Myocyte (in vitro differentiated cells): ENCODE measurements around the gene RPL7L1. TPM values are rescaled to one million over a fixed set of nuclear protein-coding genes. Genes with fewer than 3 reads are reported as not detected.
A peak's percentile ranks its signal among the peaks of the same experiment; 100 is the strongest.

Source experiments
- DNase-seq: peaks from one replicate; pipeline ENCODE4 v3.0.0-alpha.2; 2012; ENCODE audit warnings: low read depth
- total RNA-seq: library from RNA; depleted of rRNA; stranded (reverse); fragments of >200 nt; gene quantifications from 2 replicates; pipeline ENCODE4 v1.2.3, GENCODE V29; 2014

Gene RPL7L1
- total RNA-seq, 1 donor from 2014 or later = 113 TPM

DNA sequence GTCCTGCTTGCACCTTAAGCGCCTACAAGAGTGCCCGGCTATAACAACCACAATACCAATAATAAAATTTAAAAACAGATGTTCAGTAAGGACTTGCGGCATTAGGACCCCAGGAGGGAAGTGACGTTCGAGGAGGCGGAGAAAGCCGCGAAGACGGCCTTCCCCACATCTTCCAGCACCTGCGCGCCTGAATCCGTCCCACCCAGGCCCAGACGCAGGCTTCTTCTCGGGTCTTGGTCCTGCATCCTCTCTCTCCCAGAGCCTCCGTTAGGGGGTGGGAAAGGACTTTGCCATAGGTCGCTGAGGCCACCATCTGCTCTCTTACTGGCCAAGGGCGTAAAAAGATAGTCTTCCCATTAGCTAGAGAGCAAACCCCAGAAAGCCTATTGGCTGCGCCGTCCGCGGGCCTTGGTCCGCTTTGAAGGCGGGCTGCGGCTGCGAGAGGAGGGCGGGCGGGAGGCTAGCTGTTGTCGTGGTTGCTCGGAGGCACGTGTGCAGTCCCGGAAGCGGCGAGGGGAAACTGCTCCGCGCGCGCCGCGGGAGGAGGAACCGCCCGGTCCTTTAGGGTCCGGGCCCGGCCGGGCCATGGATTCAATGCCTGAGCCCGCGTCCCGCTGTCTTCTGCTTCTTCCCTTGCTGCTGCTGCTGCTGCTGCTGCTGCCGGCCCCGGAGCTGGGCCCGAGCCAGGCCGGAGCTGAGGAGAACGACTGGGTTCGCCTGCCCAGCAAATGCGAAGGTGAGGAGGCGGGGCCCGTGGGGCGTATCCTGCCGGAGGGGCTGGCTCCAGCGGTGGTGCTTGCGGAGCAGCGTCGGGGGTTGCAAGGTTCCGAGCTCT is 49.8 kb downstream of the RPL7L1 start, which contains the start of gene CNPY3:
TSS of gene CNPY3 (plus strand) at position 495 of the 835 bp plus-strand sequence. CDS start at position 586, 91 bp downstream.
- DNase-seq = peak; percentile 99

DNA sequence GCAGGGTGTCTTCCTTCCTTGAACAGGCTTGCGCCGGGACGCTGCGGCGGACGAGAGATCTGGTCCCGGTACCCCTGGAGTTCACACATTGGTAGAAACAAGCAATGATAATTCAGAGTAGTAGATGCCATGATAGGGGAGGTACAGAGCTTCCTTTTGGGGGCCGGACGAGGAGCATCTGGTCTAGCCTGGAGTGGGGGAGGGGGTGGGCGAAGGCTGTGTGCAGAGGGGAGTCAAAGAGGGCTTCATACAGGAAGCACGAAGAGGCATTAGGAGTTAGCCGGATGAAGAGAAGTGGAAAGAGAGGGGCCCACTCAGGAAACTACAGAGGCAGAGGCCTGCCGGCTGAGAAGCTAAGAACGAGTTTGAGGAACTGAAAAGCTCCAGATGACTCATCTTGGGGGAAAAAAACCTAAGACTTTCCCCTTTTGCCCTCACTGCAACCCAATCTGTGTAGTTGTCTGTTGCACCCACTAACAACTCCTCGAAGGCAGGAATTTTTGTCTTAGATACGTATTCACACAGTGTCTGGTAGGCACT is 50.5 kb downstream of the RPL7L1 start:
- DNase-seq = no peak

DNA sequence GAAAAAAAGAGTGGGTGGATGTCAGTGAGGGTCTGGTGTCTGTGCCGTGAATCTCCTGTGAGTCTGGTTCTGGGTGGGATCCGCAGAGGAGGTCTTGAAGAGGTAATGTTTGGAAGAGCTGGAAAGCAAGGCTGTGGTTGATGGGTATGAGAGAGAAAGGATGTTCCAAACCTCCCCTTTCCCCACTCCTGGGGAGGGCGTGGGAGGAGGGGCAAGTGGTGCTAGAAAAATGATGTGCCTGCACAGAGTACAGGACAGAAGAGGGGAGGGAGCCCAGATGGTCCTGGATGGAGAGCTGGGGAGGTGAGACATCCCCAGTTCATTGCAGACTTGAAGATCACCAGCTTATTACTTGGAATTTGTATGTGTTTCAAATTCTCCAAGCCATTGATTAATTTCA is 53.0 kb downstream of the RPL7L1 start:
- no peak for DNase-seq

DNA sequence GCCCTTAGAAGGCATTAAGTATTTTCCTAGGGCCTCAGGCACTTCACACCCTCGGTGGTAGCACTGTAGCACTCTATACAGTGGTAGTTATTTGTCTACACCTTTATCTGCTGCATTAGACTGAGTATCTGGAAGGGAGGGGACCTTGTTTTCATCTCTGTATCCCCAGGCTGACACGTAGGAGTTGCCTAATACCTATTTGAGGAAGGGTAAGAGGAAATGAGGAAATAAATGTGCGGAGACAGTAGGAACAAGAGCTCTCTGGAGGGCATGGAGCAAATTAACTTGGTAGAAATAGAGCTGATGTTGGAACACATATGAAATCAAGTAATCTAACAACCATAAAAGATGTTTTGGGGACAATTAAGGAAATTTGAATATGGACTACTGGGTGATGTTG is 53.8 kb downstream of the RPL7L1 start:
- no peak for DNase-seq

DNA sequence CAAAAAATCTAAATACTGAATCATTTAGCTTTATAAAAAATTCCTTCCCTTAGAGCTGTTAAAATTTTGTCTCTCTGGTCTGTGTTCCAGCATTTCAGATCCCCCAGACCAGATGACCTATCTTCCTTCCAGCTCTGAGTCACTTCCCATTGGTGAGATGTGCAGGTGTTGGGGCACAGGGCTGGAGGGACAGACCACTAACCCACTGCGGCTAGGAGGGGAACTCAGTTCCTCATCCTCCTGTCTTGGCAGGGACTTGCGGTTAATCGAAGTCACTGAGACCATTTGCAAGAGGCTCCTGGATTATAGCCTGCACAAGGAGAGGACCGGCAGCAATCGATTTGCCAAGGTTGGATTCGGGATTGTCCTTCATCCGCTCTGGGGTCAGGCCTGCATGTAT is 55.9 kb downstream of the RPL7L1 start:
- no peak for DNase-seq

DNA sequence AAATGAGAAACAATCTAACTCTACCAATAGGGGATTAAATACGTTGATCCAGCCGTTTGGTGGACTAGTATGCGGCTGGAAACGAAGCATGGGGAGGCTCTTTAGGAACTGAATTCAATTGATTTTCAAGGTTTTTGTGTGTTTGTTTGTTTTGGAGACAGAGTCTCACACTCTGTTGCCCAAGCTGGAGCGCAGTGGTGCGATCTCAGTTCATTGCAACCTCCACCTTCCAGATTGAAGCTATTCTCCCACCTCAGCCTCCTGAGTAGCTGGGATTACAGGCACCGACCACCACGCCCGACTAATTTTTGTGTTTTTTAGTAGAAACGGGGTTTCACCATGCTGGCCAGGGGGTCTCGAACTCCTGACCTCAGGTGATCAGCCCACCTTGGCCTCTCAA is 57.0 kb downstream of the RPL7L1 start:
- no peak for DNase-seq

DNA sequence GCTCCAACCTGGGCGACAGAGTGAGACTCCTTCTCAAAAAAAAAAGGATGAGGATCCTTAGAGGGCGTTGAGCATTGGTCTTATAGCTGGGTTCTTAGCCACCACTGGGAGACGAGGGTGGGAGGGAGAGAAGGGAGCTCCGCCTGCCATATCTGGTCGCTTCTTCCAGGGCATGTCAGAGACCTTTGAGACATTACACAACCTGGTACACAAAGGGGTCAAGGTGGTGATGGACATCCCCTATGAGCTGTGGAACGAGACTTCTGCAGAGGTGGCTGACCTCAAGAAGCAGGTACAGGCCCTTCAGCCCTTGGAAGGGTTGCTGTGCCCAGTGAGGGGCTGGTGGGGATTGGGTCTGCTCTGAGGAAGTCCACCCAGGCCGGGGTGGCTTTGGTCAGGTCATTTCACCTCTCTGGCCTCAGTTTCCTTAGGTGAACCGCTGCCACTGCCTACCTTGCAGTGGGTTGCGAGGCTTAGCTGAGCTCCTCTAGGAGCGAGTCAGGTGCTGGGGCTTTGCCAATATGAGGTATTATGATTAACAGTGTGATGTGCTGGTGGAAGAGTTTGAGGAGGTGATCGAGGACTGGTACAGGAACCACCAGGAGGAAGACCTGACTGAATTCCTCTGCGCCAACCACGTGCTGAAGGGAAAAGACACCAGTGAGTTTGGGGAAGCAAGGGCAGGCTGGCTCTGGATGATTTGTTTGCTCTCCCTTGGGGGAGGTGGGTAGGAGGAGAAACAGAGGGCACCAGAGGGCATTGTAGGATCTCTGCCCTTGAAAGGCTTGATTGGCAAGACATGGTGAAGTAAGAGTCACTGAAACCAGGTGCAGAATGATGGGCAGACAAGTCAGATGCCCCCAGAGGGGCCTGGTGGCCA is 58.4 kb downstream of the RPL7L1 start:
- DNase-seq = no peak

DNA sequence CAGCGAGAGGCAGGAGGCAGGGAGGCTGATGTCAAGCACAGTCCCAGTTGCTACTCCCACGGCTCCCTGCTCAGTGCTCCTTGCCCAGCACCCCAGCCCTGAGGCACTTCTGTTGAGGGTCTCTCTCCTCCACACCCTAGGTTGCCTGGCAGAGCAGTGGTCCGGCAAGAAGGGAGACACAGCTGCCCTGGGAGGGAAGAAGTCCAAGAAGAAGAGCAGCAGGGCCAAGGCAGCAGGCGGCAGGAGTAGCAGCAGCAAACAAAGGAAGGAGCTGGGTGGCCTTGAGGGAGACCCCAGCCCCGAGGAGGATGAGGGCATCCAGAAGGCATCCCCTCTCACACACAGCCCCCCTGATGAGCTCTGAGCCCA is 59.0 kb downstream of the RPL7L1 start:
- no peak for DNase-seq

DNA sequence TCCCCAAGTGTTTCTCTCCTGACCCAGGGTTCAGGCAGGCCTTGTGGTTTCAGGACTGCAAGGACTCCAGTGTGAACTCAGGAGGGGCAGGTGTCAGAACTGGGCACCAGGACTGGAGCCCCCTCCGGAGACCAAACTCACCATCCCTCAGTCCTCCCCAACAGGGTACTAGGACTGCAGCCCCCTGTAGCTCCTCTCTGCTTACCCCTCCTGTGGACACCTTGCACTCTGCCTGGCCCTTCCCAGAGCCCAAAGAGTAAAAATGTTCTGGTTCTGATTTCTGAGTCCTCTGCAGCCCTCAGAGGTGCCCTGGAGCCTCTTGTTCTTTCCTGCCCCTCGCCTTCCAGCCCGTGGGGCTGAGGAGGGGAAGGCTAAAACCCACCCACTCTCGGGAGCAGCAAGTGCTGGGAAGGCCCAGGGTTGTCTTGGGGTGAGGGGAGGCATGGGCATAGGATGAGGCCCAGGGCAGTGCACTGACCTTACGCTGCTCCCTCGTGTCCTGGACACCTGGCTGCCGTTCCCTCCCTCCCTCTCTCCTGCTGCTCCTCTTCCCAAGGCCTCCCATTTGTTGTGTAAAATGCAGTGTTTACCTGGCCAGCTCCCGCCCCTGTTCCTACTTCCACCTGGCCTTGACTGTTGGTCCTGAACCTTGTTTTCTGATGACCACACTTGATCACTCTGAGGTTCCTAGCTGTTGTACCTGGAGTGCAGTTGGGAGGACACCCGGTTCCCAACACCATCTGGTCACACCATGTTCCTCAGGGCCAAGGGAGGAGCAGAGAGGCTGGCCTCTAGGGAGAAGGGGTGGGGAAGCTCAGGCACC is 59.8 kb downstream of the RPL7L1 start:
- DNase-seq = no peak

Other genes with a start within 250 kb of the RPL7L1 start
- gene PRPH2, start 157.0 kb upstream of the RPL7L1 start, total RNA-seq = 1.4 and 1.8 TPM in 2 replicates
- gene TBCC, start 133.5 kb upstream of the RPL7L1 start, total RNA-seq = 44.3 and 45.2 TPM in 2 replicates
- gene BICRAL, start 97.6 kb upstream of the RPL7L1 start, total RNA-seq = 4.3 and 4.7 TPM in 2 replicates
- gene PTCRA, start 36.4 kb downstream of the RPL7L1 start, total RNA-seq = not detected in 2 replicates
- 27.5 and 33.2 TPM in 2 replicates for gene CNPY3, start 49.9 kb downstream of the RPL7L1 start, total RNA-seq
- not detected in 2 replicates for gene GNMT, start 81.1 kb downstream of the RPL7L1 start, total RNA-seq
- 29.3 and 32.8 TPM in 2 replicates for gene PEX6, start 99.6 kb downstream of the RPL7L1 start, total RNA-seq
- 50.5 and 52.1 TPM in 2 replicates for gene PPP2R5D, start 105.0 kb downstream of the RPL7L1 start, total RNA-seq
- gene MEA1, start 134.3 kb downstream of the RPL7L1 start, total RNA-seq = 29.2 and 33.6 TPM in 2 replicates
- gene KLHDC3, start 134.6 kb downstream of the RPL7L1 start, total RNA-seq = 94.5 and 194 TPM in 2 replicates
- gene RRP36, start 142.0 kb downstream of the RPL7L1 start, total RNA-seq = 64.0 and 65.6 TPM in 2 replicates
- 54.1 and 58.1 TPM in 2 replicates for gene CUL7, start 174.2 kb downstream of the RPL7L1 start, total RNA-seq
- 17.6 and 27.3 TPM in 2 replicates for gene MRPL2, start 179.8 kb downstream of the RPL7L1 start, total RNA-seq
- gene KLC4, start 180.0 kb downstream of the RPL7L1 start, total RNA-seq = 21.0 and 23.6 TPM in 2 replicates
- gene PTK7, start 196.7 kb downstream of the RPL7L1 start, total RNA-seq = 38.9 and 47.5 TPM in 2 replicates